Measurements from ENCODE around the gene MSH5. TPM values are rescaled to one million over a fixed set of nuclear protein-coding genes. Genes with fewer than 3 reads are reported as not detected.

The MSH5 gene
- total and polyA plus RNA-seq, 8 donors, result 2.2 to 17.4 (median 6.4) TPM

DNA sequence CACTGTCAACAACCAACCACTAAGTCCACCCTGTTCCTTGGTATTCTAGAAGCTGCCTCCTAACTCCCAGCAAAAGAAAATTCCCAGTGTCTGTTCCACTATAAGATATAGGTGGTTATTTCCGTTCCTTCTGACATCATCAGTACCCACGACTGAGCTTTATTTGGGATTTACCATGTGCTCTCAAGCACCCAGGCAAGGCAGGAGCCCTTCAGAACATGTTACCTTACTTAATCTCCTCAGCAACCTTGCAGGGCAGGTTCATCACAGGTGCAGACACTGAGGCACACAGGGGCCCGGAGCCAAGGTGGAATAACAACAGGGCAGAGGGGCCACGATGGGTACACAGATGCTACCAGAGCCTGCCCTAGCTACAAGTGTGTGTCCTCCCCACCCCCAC lies 47.5 kb upstream of the MSH5 start:
- H3K27ac ChIP-seq, result no peak overlapping the region
- FAIRE-seq (no peak), ATAC-seq (no peak), DNase-seq (no peak)
- no peaks in the 10 kb centered on the region for H3K4me1 ChIP-seq
- H3K27me3 ChIP-seq, result no peaks in the 10 kb centered on the region
- peaks cover 6 to 20% (median 17%) of the 10 kb centered on the region in 3 donors for H3K36me3 ChIP-seq
- TF ChIP-seq, protein P1, sequence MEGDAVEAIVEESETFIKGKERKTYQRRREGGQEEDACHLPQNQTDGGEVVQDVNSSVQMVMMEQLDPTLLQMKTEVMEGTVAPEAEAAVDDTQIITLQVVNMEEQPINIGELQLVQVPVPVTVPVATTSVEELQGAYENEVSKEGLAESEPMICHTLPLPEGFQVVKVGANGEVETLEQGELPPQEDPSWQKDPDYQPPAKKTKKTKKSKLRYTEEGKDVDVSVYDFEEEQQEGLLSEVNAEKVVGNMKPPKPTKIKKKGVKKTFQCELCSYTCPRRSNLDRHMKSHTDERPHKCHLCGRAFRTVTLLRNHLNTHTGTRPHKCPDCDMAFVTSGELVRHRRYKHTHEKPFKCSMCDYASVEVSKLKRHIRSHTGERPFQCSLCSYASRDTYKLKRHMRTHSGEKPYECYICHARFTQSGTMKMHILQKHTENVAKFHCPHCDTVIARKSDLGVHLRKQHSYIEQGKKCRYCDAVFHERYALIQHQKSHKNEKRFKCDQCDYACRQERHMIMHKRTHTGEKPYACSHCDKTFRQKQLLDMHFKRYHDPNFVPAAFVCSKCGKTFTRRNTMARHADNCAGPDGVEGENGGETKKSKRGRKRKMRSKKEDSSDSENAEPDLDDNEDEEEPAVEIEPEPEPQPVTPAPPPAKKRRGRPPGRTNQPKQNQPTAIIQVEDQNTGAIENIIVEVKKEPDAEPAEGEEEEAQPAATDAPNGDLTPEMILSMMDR (IDR thresholded peaks at IDR 0.05), result no peak
- WGBS, 2 donors, result 81 to 86% methylated on average over 4 of the region's 4 CpGs
- H3K9me3 ChIP-seq, result no peaks in the 10 kb centered on the region
- H3K4me3 ChIP-seq, result no peak overlapping the region
- intact Hi-C loops (cut with DNase I), result no loop called here

DNA sequence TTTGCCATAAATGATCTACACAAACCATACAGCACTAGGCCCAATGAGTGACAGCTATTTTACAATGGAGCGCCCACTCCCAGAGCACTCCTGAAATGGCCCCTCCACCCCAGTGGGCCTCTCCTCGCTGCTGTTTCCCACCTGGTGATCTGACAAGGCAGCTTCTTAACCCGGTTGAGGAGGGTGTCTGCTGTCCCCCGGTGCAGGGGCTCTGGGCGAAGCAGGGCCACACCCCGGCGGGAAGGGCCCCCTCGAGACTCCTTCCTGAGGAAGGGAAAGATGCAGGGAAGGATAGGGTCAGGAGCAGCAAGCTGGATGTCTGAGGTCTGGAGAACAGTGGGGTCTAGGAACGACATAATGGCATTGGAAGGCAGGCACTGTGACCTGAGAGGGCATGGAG lies 46.9 kb upstream of the MSH5 start:
- no peaks in the 10 kb centered on the region for H3K27me3 ChIP-seq
- no peak overlapping the region for H3K4me3 ChIP-seq
- intact Hi-C loops (cut with DNase I), result no loop called here
- FAIRE-seq (no peak), ATAC-seq (no peak), DNase-seq (no peak)
- no peaks in the 10 kb centered on the region for H3K4me1 ChIP-seq
- WGBS, 2 donors, result 93 to 95% methylated on average over 9 of the region's 9 CpGs
- H3K9me3 ChIP-seq, result no peaks in the 10 kb centered on the region
- TF ChIP-seq, protein P1 (IDR thresholded peaks at IDR 0.05), result no peak
- no peak overlapping the region for H3K27ac ChIP-seq
- peaks cover 6 to 17% (median 16%) of the 10 kb centered on the region in 3 donors for H3K36me3 ChIP-seq

DNA sequence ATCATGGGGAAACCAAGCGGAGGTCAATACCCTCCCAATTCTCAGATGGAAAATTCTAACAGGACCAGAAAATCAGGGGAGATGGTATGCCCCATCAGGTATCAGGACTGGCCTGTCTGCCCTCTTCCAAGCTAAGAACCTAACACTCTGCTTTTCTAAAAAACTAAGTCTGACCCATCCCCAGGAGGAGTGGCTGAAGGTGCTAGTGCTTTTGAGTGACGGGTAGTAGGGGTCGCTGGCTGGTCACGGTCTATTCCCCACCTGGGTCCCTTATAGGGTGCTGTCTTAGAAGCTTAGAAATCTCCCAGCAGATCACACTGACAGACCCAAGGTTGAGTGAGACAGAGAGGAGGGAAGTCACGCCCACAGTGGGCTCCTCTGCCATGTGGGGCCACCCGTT lies 46.3 kb upstream of the MSH5 start:
- ATAC-seq (no peak), DNase-seq (no peak), FAIRE-seq (no peak)
- WGBS, 2 donors, result 91 to 92% methylated on average over 6 of the region's 6 CpGs
- no peaks in the 10 kb centered on the region for H3K9me3 ChIP-seq
- no peak overlapping the region for H3K4me3 ChIP-seq
- H3K36me3 ChIP-seq, result peaks cover 6 to 14% (median 12%) of the 10 kb centered on the region in 3 donors
- no peaks in the 10 kb centered on the region for H3K4me1 ChIP-seq
- no peaks in the 10 kb centered on the region for H3K27me3 ChIP-seq
- no peak overlapping the region for H3K27ac ChIP-seq
- intact Hi-C loops (cut with DNase I), result no loop called here
- TF ChIP-seq, protein P1 (IDR thresholded peaks at IDR 0.05), result no peak

DNA sequence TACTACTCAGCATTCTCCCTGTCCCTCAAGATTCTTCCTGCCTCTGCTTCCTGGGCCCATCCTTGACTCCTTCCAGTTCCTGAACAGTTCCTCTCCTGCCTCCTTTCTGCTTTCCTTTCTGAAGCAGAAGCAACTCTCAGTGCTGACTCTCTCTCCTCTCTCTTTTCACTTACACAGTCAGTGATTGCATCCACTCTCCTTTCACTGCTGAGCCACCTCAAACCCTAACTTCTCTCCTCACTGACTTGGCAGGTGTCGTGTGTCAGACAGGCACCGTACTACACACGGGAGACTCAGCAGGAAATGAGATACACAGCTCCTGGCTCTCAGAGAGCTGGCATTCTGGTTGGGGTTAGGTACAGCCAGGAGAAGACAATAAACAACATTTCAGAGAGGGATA lies 42.2 kb upstream of the MSH5 start:
- no peak for ATAC-seq
- H3K36me3 ChIP-seq, result peaks cover 3 to 12% (median 6%) of the 10 kb centered on the region in 3 donors
- no peaks in the 10 kb centered on the region for H3K9me3 ChIP-seq
- H3K27me3 ChIP-seq, result no peaks in the 10 kb centered on the region
- no peak for DNase-seq
- TF ChIP-seq, protein P1 (IDR thresholded peaks at IDR 0.05), result no peak
- WGBS, 2 donors, result 52 to 70% methylated on average over 3 of the region's 3 CpGs
- no peak overlapping the region for H3K27ac ChIP-seq
- no peak for FAIRE-seq
- no peak overlapping the region for H3K4me3 ChIP-seq
- intact Hi-C loops (cut with DNase I), result no loop called here
- peaks cover 0 to 10% (median 7%) of the 10 kb centered on the region in 3 donors for H3K4me1 ChIP-seq

DNA sequence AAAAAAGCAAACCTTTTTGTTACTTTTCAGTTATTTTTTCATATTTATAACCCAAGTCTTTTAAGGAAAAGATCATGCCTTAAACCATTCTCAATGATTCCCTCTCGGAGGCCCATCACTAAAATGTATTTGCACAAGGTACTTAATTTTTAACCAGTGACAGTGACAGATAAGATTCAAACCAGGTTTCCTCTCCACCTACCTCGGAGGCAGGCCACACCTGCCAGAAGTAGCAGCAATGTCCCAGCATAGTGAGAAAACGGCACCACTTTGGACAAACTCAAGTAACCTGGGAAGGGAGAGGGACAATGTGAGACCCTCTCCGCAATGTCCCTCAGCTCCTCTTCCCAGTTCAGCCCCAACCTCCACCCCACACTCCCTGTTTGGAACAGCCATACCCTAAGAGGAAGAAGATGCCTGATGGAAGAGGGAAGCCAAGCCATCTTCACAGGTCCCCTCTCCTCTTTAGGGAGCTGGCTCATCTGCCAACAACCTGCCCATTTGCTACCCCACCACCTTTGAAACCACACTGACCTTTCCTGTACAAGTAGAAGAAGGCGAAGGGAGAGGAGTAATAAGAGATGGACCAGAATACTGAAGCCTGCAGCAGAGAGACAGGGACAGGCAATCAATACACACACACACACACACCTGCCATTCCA lies 38.9 kb upstream of the MSH5 start:
- FAIRE-seq, result no peak
- Histone ChIP-seq H3K36me3 (peaks cover 0 to 6% (median 4%) of the 10 kb centered on the region in 3 donors), H3K4me1 (peaks cover 0 to 12% (median 10%) of the 10 kb centered on the region in 3 donors), H3K4me3 (no peak overlapping the region), H3K27ac (no peak overlapping the region), H3K9me3 (no peaks in the 10 kb centered on the region), H3K27me3 (no peaks in the 10 kb centered on the region)
- whole genome bisulfite sequencing, 2 donors, result 55% methylated on average over 5 of the region's 5 CpGs
- ATAC-seq, result no peak
- intact Hi-C loops (cut with DNase I), result no loop called here
- DNase-seq, result no peak
- TF ChIP-seq, protein P1 (IDR thresholded peaks at IDR 0.05), result no peak
